Ovary (tissue), 3 donors: ENCODE measurements around the gene FAM107B.

ENCODE experiments used
- CTCF ChIP-seq, 3 donors: fragments of 450-650 bp in 2 of 3; fragments of 200-600 bp in 1 of 3; IDR thresholded peaks; one replicate each; pipeline versions ENCODE4 v1.5.1 to v1.8.0; 2016 to 2022; ENCODE audit warnings: antibody characterized with exemption in 3 of 3, mild to moderate bottlenecking in 1 of 3
- POLR2A ChIP-seq: fragments of 450-650 bp; IDR thresholded peaks from one replicate; pipeline ENCODE4 v1.6.1; 2017; ENCODE audit warnings: antibody characterized with exemption, mild to moderate bottlenecking, moderate library complexity
- donor health status: DM: no; HTN: no; CAD: no.

- TF ChIP-seq CTCF (IDR thresholded peaks at IDR 0.05) = no peak
- TF ChIP-seq POLR2A = no peak
Measured at GRCh38 chr10:14617852-14618251, 156.8 kb downstream of the FAM107B start.
